H1 (cell line): ENCODE measurements around the gene LRRC25. TPM values are rescaled to one million over a fixed set of nuclear protein-coding genes. Genes with fewer than 3 reads are reported as not detected.

ENCODE experiments used
- BCL11A ChIP-seq, 2 experiments: IDR thresholded peaks; one replicate each; pipeline ENCODE4 v1.6.1; 2011; ENCODE audit warnings: low read depth in 2 of 2, low read length in 2 of 2, mild to moderate bottlenecking in 2 of 2
- CREB1 ChIP-seq: IDR thresholded peaks from 2 replicates; pipeline ENCODE4 v1.6.1; 2012; ENCODE audit warnings: inconsistent platforms
- HDAC6 ChIP-seq: IDR thresholded peaks from one replicate; pipeline ENCODE4 v1.7.1; 2012; ENCODE audit warnings: low read depth, mild to moderate bottlenecking, inconsistent platforms, low read length, moderate library complexity
- KDM5A ChIP-seq: fragments of 200-600 bp; IDR thresholded peaks from 2 replicates; pipeline ENCODE4 v1.7.1; 2012; ENCODE audit warnings: mild to moderate bottlenecking, low read length, inconsistent platforms, mixed read lengths
- PHF8 ChIP-seq: fragments of 200-600 bp; sonication (generic); conservative IDR thresholded peaks from 2 replicates; pipeline ENCODE4 v1.7.1; 2012; ENCODE audit warnings: low read depth, mild to moderate bottlenecking, inconsistent platforms, low read length, moderate library complexity
- POU5F1 ChIP-seq: IDR thresholded peaks from 2 replicates; pipeline ENCODE4 v1.6.1; 2011; ENCODE audit warnings: low read depth, mild to moderate bottlenecking, low read length, moderate library complexity
- TEAD4 ChIP-seq: IDR thresholded peaks from 2 replicates; pipeline ENCODE4 v1.6.1; 2012; ENCODE audit warnings: low read depth, low read length, inconsistent platforms, mixed read lengths
- YY1 ChIP-seq: IDR thresholded peaks from 2 replicates; pipeline ENCODE4 v1.6.1; 2011; ENCODE audit warnings: low read depth, mild to moderate bottlenecking, low read length
- polyA plus RNA-seq, 7 experiments: library from polyadenylated mRNA; depleted of rRNA in 3 of 7; stranded (reverse) in 5 of 7; unstranded in 2 of 7; fragments of >200 nt in 5 of 7; fragments of 200-250 nt in 2 of 7; gene quantifications; 1 replicate in 5 of 7; 2 replicates in 1 of 7; 4 replicates in 1 of 7; pipeline versions ENCODE4 v1.2.1 to v1.2.3, GENCODE V29; 2011 to 2013; ENCODE audit warnings: missing spikeins in 2 of 7, mixed read lengths in 2 of 7
- total RNA-seq: library from RNA; stranded (reverse); fragmentation: NEBNext Ultra II Directional; extraction: Animal tissue kit (Norgen Biotek cat#: 25700); gene quantifications from 2 replicates; pipeline ENCODE4 v1.2.1, GENCODE V29; 2021
- TF ChIP-seq, protein P1 (sequence below): IDR thresholded peaks from 2 replicates; pipeline ENCODE4 v1.6.1; 2011; ENCODE audit warnings: low read length, improper control_type of control experiment
- TF ChIP-seq, protein P2 (sequence below): fragments of 300-600 bp; sonication (generic); IDR thresholded peaks from 2 replicates; pipeline ENCODE4 v1.7.1; 2012; ENCODE audit warnings: low read length, moderate library complexity, mild to moderate bottlenecking, inconsistent platforms; ENCODE audit not compliant: insufficient replicate concordance

LRRC25 gene
- total and polyA plus RNA-seq, 2 of the 8 experiments (the other 6 are each of a cell fraction or from before 2014, with no cell fraction given): 0.20 to 0.41 TPM

GRCh38 chr19:18417250-18418028 is 20.0 kb upstream of the LRRC25 start (continued):
- TF ChIP-seq PHF8 (0 out of 2 replicates have a peak, but pooled peaks have one; percentile 42), BCL11A (IDR thresholded peaks at IDR 0.05; ENCODE audit: low read depth in 2 of 2, low read length in 2 of 2) (no peak), HDAC6 (no peak), KDM5A (no peak), CREB1 (no peak), POU5F1 (no peak), TEAD4 (no peak), YY1 (no peak)
- TF ChIP-seq, protein P1, sequence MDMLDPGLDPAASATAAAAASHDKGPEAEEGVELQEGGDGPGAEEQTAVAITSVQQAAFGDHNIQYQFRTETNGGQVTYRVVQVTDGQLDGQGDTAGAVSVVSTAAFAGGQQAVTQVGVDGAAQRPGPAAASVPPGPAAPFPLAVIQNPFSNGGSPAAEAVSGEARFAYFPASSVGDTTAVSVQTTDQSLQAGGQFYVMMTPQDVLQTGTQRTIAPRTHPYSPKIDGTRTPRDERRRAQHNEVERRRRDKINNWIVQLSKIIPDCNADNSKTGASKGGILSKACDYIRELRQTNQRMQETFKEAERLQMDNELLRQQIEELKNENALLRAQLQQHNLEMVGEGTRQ: no peak
- TF ChIP-seq, protein P2, sequence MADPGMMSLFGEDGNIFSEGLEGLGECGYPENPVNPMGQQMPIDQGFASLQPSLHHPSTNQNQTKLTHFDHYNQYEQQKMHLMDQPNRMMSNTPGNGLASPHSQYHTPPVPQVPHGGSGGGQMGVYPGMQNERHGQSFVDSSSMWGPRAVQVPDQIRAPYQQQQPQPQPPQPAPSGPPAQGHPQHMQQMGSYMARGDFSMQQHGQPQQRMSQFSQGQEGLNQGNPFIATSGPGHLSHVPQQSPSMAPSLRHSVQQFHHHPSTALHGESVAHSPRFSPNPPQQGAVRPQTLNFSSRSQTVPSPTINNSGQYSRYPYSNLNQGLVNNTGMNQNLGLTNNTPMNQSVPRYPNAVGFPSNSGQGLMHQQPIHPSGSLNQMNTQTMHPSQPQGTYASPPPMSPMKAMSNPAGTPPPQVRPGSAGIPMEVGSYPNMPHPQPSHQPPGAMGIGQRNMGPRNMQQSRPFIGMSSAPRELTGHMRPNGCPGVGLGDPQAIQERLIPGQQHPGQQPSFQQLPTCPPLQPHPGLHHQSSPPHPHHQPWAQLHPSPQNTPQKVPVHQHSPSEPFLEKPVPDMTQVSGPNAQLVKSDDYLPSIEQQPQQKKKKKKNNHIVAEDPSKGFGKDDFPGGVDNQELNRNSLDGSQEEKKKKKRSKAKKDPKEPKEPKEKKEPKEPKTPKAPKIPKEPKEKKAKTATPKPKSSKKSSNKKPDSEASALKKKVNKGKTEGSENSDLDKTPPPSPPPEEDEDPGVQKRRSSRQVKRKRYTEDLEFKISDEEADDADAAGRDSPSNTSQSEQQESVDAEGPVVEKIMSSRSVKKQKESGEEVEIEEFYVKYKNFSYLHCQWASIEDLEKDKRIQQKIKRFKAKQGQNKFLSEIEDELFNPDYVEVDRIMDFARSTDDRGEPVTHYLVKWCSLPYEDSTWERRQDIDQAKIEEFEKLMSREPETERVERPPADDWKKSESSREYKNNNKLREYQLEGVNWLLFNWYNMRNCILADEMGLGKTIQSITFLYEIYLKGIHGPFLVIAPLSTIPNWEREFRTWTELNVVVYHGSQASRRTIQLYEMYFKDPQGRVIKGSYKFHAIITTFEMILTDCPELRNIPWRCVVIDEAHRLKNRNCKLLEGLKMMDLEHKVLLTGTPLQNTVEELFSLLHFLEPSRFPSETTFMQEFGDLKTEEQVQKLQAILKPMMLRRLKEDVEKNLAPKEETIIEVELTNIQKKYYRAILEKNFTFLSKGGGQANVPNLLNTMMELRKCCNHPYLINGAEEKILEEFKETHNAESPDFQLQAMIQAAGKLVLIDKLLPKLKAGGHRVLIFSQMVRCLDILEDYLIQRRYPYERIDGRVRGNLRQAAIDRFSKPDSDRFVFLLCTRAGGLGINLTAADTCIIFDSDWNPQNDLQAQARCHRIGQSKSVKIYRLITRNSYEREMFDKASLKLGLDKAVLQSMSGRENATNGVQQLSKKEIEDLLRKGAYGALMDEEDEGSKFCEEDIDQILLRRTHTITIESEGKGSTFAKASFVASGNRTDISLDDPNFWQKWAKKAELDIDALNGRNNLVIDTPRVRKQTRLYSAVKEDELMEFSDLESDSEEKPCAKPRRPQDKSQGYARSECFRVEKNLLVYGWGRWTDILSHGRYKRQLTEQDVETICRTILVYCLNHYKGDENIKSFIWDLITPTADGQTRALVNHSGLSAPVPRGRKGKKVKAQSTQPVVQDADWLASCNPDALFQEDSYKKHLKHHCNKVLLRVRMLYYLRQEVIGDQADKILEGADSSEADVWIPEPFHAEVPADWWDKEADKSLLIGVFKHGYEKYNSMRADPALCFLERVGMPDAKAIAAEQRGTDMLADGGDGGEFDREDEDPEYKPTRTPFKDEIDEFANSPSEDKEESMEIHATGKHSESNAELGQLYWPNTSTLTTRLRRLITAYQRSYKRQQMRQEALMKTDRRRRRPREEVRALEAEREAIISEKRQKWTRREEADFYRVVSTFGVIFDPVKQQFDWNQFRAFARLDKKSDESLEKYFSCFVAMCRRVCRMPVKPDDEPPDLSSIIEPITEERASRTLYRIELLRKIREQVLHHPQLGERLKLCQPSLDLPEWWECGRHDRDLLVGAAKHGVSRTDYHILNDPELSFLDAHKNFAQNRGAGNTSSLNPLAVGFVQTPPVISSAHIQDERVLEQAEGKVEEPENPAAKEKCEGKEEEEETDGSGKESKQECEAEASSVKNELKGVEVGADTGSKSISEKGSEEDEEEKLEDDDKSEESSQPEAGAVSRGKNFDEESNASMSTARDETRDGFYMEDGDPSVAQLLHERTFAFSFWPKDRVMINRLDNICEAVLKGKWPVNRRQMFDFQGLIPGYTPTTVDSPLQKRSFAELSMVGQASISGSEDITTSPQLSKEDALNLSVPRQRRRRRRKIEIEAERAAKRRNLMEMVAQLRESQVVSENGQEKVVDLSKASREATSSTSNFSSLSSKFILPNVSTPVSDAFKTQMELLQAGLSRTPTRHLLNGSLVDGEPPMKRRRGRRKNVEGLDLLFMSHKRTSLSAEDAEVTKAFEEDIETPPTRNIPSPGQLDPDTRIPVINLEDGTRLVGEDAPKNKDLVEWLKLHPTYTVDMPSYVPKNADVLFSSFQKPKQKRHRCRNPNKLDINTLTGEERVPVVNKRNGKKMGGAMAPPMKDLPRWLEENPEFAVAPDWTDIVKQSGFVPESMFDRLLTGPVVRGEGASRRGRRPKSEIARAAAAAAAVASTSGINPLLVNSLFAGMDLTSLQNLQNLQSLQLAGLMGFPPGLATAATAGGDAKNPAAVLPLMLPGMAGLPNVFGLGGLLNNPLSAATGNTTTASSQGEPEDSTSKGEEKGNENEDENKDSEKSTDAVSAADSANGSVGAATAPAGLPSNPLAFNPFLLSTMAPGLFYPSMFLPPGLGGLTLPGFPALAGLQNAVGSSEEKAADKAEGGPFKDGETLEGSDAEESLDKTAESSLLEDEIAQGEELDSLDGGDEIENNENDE: no peak
